OCI-LY1 (cell line): ENCODE results near the gene TUBA1B.

Experiments
- CTCF ChIP-seq: fragments of 200-600 bp; sonication (generic), shearing (Covaris generic); IDR thresholded peaks from 2 replicates; pipeline ENCODE4 v1.5.1; 2017; ENCODE audit warnings: mild to moderate bottlenecking, antibody characterized with exemption, low read length, moderate library complexity, mixed read lengths
- EZH2 ChIP-seq: fragments of 200-600 bp; sonication (generic), shearing (Covaris generic); IDR thresholded peaks from 2 replicates; pipeline ENCODE4 v1.8.0; 2017; ENCODE audit warnings: borderline replicate concordance, mixed run types, mild to moderate bottlenecking, antibody characterized with exemption, low read length, moderate library complexity, mixed read lengths

- TF ChIP-seq CTCF, result no peak
- no peak for TF ChIP-seq EZH2
These were observed 22.2 kb downstream of the TUBA1B start for GRCh38 chr12:49108958-49109404.
